IMR-90 (cell line): ENCODE data around the gene EIF3K. TPM values are rescaled to one million over a fixed set of nuclear protein-coding genes. Genes with fewer than 3 reads are reported as not detected.

Experiments
- ATAC-seq: fragments of 200-7000 bp; cut with Tn5 transposase; 2 replicates; pipeline ENCODE4 v1.9.1; 2020; ENCODE audit warnings: low read depth, mild to moderate bottlenecking, moderate library complexity
- BruUV-seq: library from RNA; stranded (reverse); fragments of 400-500 nt; replicated peaks from 2 replicates; lab custom pipeline; 2021; lab: Mats Ljungman, UMichigan
- CTCF ChIA-PET: fragments of 300-600 bp; formaldehyde crosslinking; extraction: SDS; loops from one replicate; lab custom pipeline; 2021; ENCODE audit warnings: antibody characterized with exemption; lab: Yijun Ruan, JAX
- POLR2A ChIA-PET: fragments of 300-600 bp; sonication (Branson Sonifier 250); formaldehyde crosslinking; loops from one replicate; lab custom pipeline; 2022; ENCODE audit warnings: antibody characterized with exemption; ENCODE audit not compliant: unreplicated experiment; lab: Charles Lee
- DNase-seq: peaks from one replicate; pipeline ENCODE4 v3.0.0; 2013
- H2AFZ ChIP-seq: replicated peaks from 2 replicates; pipeline ENCODE3; 2013; ENCODE audit warnings: low read length, mild to moderate bottlenecking; ENCODE audit not compliant: poor library complexity
- H2AK5ac ChIP-seq: 2 replicates; pipeline ENCODE4 v1.6.1; 2013; ENCODE audit warnings: low read depth, low read length, inconsistent platforms
- H2AK9ac ChIP-seq: replicated peaks from 2 replicates; pipeline ENCODE3; 2013; ENCODE audit warnings: mild to moderate bottlenecking, low read depth, low read length, moderate library complexity; ENCODE audit not compliant: poor library complexity
- H2BK120ac ChIP-seq: 2 replicates; pipeline ENCODE4 v1.6.1; 2013; ENCODE audit warnings: low read depth, low read length, inconsistent platforms
- H2BK15ac ChIP-seq: 3 replicates; pipeline ENCODE4 v1.6.1; 2013; ENCODE audit warnings: low read depth, low read length, inconsistent platforms
- H2BK20ac ChIP-seq: 2 replicates; pipeline ENCODE4 v1.6.1; 2013; ENCODE audit warnings: low read depth, mild to moderate bottlenecking, inconsistent platforms, low read length, moderate library complexity
- H2BK5ac ChIP-seq: 2 replicates; pipeline ENCODE4 v1.6.1; 2013; ENCODE audit warnings: mild to moderate bottlenecking, low read depth, low read length, inconsistent platforms; ENCODE audit not compliant: poor library complexity, severe bottlenecking
- H3K14ac ChIP-seq: replicated peaks from 2 replicates; pipeline ENCODE4 v1.6.1; 2013; ENCODE audit warnings: low read depth, low read length, inconsistent platforms
- H3K18ac ChIP-seq: 2 replicates; pipeline ENCODE4 v1.6.1; 2013; ENCODE audit warnings: low read depth, low read length, control low read depth
- H3K23ac ChIP-seq: 2 replicates; pipeline ENCODE4 v1.6.1; 2013; ENCODE audit warnings: low read depth, low read length, inconsistent platforms
- H3K27ac ChIP-seq: 2 replicates; pipeline ENCODE4 v1.5.1; 2013; ENCODE audit warnings: mild to moderate bottlenecking, control low read depth, low read length; ENCODE audit not compliant: insufficient read depth
- H3K27me3 ChIP-seq: 2 replicates; pipeline ENCODE4 v1.6.1; 2013; ENCODE audit warnings: low read length; ENCODE audit not compliant: control insufficient read depth, insufficient read depth
- H3K36me3 ChIP-seq: 2 replicates; pipeline ENCODE4 v1.6.1; 2013; ENCODE audit warnings: low read length, mixed read lengths; ENCODE audit not compliant: control insufficient read depth, insufficient read depth
- H3K4ac ChIP-seq: 2 replicates; pipeline ENCODE4 v1.6.1; 2013; ENCODE audit warnings: low read depth, low read length, inconsistent platforms
- H3K4me1 ChIP-seq: 2 replicates; pipeline ENCODE4 v1.6.1; 2013; ENCODE audit warnings: low read length, mixed read lengths; ENCODE audit not compliant: control insufficient read depth, insufficient read depth
- H3K4me2 ChIP-seq: 2 replicates; pipeline ENCODE4 v1.6.1; 2013; ENCODE audit warnings: low read depth, mild to moderate bottlenecking, control low read depth, low read length, moderate library complexity
- H3K4me3 ChIP-seq: 2 replicates; pipeline ENCODE4 v1.5.1; 2013; ENCODE audit warnings: low read depth, mild to moderate bottlenecking, control low read depth, low read length, moderate library complexity; ENCODE audit not compliant: insufficient read depth
- H3K56ac ChIP-seq: 2 replicates; pipeline ENCODE4 v1.6.1; 2013; ENCODE audit warnings: low read length, inconsistent platforms; ENCODE audit not compliant: insufficient read depth; ENCODE audit errors: extremely low read depth
- H3K79me1 ChIP-seq, 2 experiments: 2 replicates each; pipeline ENCODE4 v1.6.1; 2013; ENCODE audit warnings: low read length in 2 of 2, inconsistent platforms in 1 of 2, low read depth in 1 of 2
- H3K9ac ChIP-seq: 2 replicates; pipeline ENCODE4 v1.6.1; 2013; ENCODE audit warnings: low read depth, low read length, control low read depth
- H3K9me1 ChIP-seq: 2 replicates; pipeline ENCODE4 v1.6.1; 2013; ENCODE audit warnings: low read length, inconsistent platforms; ENCODE audit not compliant: insufficient read depth
- H3K9me3 ChIP-seq: 2 replicates; pipeline ENCODE4 v1.6.1; 2013; ENCODE audit warnings: low read length; ENCODE audit not compliant: control insufficient read depth, insufficient read depth
- H4K20me1 ChIP-seq: 2 replicates; pipeline ENCODE4 v1.6.1; 2013; ENCODE audit warnings: low read length, inconsistent platforms; ENCODE audit not compliant: insufficient read depth
- H4K5ac ChIP-seq: 2 replicates; pipeline ENCODE4 v1.6.1; 2013; ENCODE audit warnings: mild to moderate bottlenecking, low read depth, low read length, control low read depth
- H4K8ac ChIP-seq, 2 experiments: 2 replicates each; pipeline ENCODE4 v1.6.1; 2013; ENCODE audit warnings: low read depth in 2 of 2, low read length in 2 of 2, control low read depth in 1 of 2, inconsistent platforms in 1 of 2
- H4K91ac ChIP-seq: 2 replicates; pipeline ENCODE4 v1.6.1; 2013; ENCODE audit warnings: low read depth, low read length, inconsistent platforms; ENCODE audit not compliant: insufficient read depth
- MXI1 ChIP-seq: IDR thresholded peaks from 2 replicates; pipeline ENCODE4 v1.6.1; 2012; ENCODE audit warnings: low read depth, mild to moderate bottlenecking, low read length, moderate library complexity, borderline replicate concordance
- POLR2A ChIP-seq: IDR thresholded peaks from 2 replicates; pipeline ENCODE4 v1.6.1; 2012; ENCODE audit warnings: mild to moderate bottlenecking, low read depth, low read length
- RAD21 ChIP-seq: IDR thresholded peaks from 2 replicates; pipeline ENCODE4 v1.6.1; 2012; ENCODE audit warnings: low read length, improper control_type of control experiment
- WGBS, 2 experiments: methylation state at CpG; one replicate each; pipeline versions ENCODE4 v1.1.5 to v1.1.7; 2013; ENCODE audit warnings: missing lambda C conversion rate in 2 of 2; ENCODE audit not compliant: insufficient read length in 1 of 2; ENCODE audit errors: extremely low coverage in 2 of 2; 5-methylcytosine and 5-hydroxymethylcytosine counted together
- dilution Hi-C: fragments of 300-500 bp; cut with HindIII; formaldehyde crosslinking; loops from one replicate; pipeline ENCODE4 v1.14.3; 2018; ENCODE audit warnings: low sequenced_read_pairs; ENCODE audit not compliant: unreplicated experiment
- in situ Hi-C: fragments of 300-500 bp; cut with MboI; formaldehyde crosslinking; loops from 3 replicates; pipeline ENCODE4 v1.14.3; 2019; ENCODE audit warnings: low sequenced_read_pairs, inconsistent platforms, mixed read lengths
- intact Hi-C: fragments of 100-400 bp; cut with micrococcal nuclease; formaldehyde crosslinking; loops from 2 replicates; pipeline ENCODE4 v1.10.0; 2022
- polyA plus RNA-seq, 3 experiments: library from polyadenylated mRNA; depleted of rRNA; stranded (reverse); fragments of >200 nt; gene quantifications; 2 replicates each; pipeline ENCODE4 v1.2.3, GENCODE V29; 2012; ENCODE audit warnings: low replicate concordance in 1 of 3
- total RNA-seq: library from RNA; depleted of rRNA; stranded (reverse); fragments of >200 nt; gene quantifications from 2 replicates; pipeline ENCODE4 v1.2.3, GENCODE V29; 2012

EIF3K gene
- total and polyA plus RNA-seq, 2 of the 4 experiments (the other 2 are of a cell fraction) = 575 to 1,137 TPM

DNA sequence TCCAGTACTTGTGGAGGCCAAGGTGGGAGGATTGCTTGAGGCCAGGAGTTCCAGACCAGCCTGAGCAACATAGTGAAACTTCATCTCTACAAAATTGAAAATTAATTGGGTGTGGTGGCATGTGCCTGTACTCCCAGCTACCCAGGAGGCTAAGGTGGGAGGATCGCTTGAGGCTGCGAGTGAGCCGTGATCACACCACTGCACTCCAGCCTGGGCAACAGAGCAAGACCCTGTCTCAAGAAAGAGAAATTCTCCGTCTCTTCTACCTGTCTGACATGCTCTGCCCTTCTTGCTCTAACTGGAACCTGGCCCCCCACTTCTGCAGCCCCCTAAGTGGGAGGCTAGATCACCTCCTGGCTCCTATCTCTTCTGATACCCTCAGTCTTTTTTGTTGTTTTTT is 7.4 kb downstream of the EIF3K start:
- intact Hi-C loops = no loop called here
- ChIA-PET CTCF (no interaction called here), POLR2A (no interaction called here)
- WGBS, 2 experiments = 100% methylated on average over 3 of the region's 4 CpGs; no CpG with 5 or more reads in 1 of the 2 experiments
- Histone ChIP-seq H3K4me3 (no peak overlapping the region), H3K79me1 (peaks cover 0 to 19% of the 10 kb centered on the region in 2 experiments; a peak in 3 of 4 replicates), H4K5ac (no peak overlapping the region), H2AK5ac (no peak overlapping the region), H3K9ac (no peak overlapping the region), H2BK5ac (no peak overlapping the region), H2AK9ac (peak overlapping the region; percentile 55), H2BK20ac (no peak overlapping the region), H3K27ac (no peak overlapping the region), H4K20me1 (no peaks in the 10 kb centered on the region; the same call in 1 of the 2 replicates), H3K14ac (no peak overlapping the region), H4K8ac (no peak overlapping the region), H2AFZ (no peak overlapping the region), H2BK15ac (no peak overlapping the region), H3K23ac (no peak overlapping the region), H3K9me3 (no peaks in the 10 kb centered on the region), H3K56ac (no peak overlapping the region), H3K36me3 (peaks cover 58% of the 10 kb centered on the region), H3K18ac (no peak overlapping the region), H3K4me1 (no peaks in the 10 kb centered on the region), H3K9me1 (no peaks in the 10 kb centered on the region), H2BK120ac (no peak overlapping the region), H3K27me3 (no peaks in the 10 kb centered on the region), H3K4ac (no peak overlapping the region), H4K91ac (no peak overlapping the region), H3K4me2 (no peak overlapping the region)
- BruUV-seq = no TSS peak
- dilution Hi-C loops = no loop called here
- in situ Hi-C loops = loop anchor here (10.0 to 25.0 kb wide), 2 partner anchors 298 to 389 kb away; no protein-coding TSS in a partner anchor
- TF ChIP-seq RAD21 = no peak
- no peak for TF ChIP-seq POLR2A
- TF ChIP-seq MXI1 = no peak
- no peak for DNase-seq
- no peak for ATAC-seq
